Astrocyte of the spinal cord (primary cell): ENCODE results near the gene LRRC4B.

ENCODE experiments used
- DNase-seq: peaks from one replicate; pipeline ENCODE4 v3.0.0; 2011; ENCODE audit warnings: low read depth, low spot score
- H3K4me3 ChIP-seq: 2 replicates; pipeline ENCODE4 v1.5.1; 2011; ENCODE audit warnings: low read depth, mild to moderate bottlenecking, low read length, moderate library complexity
- CTCF ChIP-seq: IDR thresholded peaks from 2 replicates; pipeline ENCODE4 v1.5.1; 2012; ENCODE audit warnings: low read depth, mild to moderate bottlenecking, low read length, inconsistent platforms
- in situ Hi-C: cut with HindIII; loops from 2 replicates; pipeline ENCODE4 v1.10.0; 2017; ENCODE audit warnings: low sequenced_read_pairs

LRRC4B gene

DNA sequence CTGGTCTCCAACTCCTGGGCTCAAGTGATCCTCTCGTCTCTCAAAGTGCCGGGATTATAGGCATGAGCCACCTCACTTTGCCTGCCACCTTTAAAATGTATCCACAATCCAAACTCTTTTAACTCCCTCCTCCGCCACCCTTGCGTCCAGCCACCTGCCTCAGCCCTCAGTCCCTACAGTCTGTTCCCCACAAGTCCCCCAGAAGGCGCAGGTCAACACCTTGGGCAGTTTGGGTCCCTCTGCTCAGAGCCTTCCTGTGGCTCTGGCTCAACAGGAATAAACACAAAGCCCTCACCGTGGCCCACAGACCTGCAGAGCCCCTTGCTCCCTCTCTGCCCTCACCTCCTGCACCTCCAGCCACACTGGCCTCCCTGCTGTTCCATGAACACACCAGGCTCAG, 99.4 kb downstream of the LRRC4B start:
- no peak for DNase-seq
- no peak overlapping the region for H3K4me3 ChIP-seq
- no peak for TF ChIP-seq CTCF
- in situ Hi-C loops, result no loop called here

GRCh38 chr19:50467566-50467965, 100.7 kb downstream of the LRRC4B start:
- H3K4me3 ChIP-seq, result no peak overlapping the region
- in situ Hi-C loops, result no loop called here
- no peak for DNase-seq
- TF ChIP-seq CTCF, result no peak
